ENCODE data around the gene F2. TPM values are rescaled to one million over a fixed set of nuclear protein-coding genes. Genes with fewer than 3 reads are reported as not detected.
A peak's percentile ranks its signal among the peaks of the same experiment; 100 is the strongest.

The F2 gene
- total RNA-seq, 6 experiments from 2014 or later = 825 to 1,339 (median 1,089) TPM

DNA sequence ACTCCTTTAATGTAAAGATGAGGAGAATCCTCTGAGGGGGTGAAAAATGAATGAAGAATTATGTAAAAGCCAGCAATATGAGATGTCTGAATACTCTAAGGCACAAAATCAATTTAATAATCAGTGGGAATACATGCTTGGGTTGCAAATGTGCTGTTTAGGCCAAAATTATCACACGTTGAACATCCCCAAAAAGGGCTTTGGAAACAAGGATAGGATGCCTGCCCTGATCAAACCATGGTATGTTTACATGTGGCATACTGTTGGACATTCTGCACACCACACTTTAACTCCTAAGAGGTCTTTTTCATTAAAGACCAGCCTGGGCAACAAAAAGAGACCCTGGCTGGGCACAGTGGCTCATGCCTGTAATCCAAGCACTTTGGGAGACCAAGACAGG is 26.3 kb downstream of the F2 start:
- H3K4me1 ChIP-seq = no peaks in the 10 kb centered on the region
- DNase-seq (no peak), ATAC-seq (peak; percentile 3 to 22 (median 12))
- intact Hi-C loops (cut with DNase I) = no loop called here
- H3K4me3 ChIP-seq = no peak overlapping the region
- no peaks in the 10 kb centered on the region for H3K27me3 ChIP-seq
- 47% methylated on average over 1 of the region's 1 CpG for WGBS (ENCODE audit: insufficient coverage, low coverage, low lambda C conversion rate, missing lambda C conversion rate)
- H3K36me3 ChIP-seq = peaks cover 7 to 56% (median 27%) of the 10 kb centered on the region in 4 donors
- H3K27ac ChIP-seq = no peak overlapping the region
- TF ChIP-seq POLR2A (IDR thresholded peaks at IDR 0.05) = peak; percentile 28
- TF ChIP-seq, protein P1, sequence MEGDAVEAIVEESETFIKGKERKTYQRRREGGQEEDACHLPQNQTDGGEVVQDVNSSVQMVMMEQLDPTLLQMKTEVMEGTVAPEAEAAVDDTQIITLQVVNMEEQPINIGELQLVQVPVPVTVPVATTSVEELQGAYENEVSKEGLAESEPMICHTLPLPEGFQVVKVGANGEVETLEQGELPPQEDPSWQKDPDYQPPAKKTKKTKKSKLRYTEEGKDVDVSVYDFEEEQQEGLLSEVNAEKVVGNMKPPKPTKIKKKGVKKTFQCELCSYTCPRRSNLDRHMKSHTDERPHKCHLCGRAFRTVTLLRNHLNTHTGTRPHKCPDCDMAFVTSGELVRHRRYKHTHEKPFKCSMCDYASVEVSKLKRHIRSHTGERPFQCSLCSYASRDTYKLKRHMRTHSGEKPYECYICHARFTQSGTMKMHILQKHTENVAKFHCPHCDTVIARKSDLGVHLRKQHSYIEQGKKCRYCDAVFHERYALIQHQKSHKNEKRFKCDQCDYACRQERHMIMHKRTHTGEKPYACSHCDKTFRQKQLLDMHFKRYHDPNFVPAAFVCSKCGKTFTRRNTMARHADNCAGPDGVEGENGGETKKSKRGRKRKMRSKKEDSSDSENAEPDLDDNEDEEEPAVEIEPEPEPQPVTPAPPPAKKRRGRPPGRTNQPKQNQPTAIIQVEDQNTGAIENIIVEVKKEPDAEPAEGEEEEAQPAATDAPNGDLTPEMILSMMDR (IDR thresholded peaks at IDR 0.05) = no peak
- no peaks in the 10 kb centered on the region for H3K9me3 ChIP-seq

DNA sequence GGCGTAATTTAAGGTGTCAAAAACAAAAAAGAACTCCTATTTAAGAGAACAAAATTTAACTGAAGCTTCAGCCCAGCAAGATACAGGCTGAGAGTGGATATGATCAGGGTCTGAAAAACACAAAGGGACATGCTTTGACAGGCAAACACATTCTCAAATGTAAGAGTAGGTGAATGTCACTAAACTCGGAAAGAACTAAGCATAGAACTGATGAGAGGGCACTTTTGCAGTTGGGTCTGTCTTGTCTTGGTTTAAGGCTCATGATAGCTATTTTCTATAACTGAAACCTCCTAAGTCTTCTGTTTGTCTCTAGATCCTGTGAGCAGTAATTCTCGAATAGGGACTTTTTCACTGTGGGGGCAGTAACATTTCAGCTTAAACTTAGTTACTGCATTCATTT is 27.0 kb downstream of the F2 start:
- intact Hi-C loops (cut with DNase I) = no loop called here
- TF ChIP-seq, protein P1 (IDR thresholded peaks at IDR 0.05) = no peak
- no peak for TF ChIP-seq POLR2A (IDR thresholded peaks at IDR 0.05)
- no peaks in the 10 kb centered on the region for H3K4me1 ChIP-seq

DNA sequence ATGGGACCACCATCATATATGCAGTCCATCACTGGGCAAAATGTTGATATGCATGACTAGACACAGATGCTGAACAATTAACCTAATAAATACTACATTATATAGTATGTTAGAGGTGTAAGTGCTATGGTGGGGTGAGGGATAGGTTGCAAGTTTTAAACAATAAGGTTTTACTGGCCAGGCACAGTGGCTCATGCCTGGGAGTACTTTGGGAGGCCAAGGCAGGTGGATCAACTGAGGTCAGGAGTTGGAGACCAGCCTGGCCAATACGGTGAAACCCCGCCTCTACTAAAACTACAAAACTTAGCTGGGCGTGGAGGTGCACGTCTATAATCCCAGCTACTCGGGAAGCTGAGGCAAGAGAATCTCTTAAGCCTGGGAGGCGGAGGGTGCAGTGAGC is 28.1 kb downstream of the F2 start:
- 83% methylated on average over 5 of the region's 6 CpGs for WGBS (ENCODE audit: insufficient coverage, low coverage, low lambda C conversion rate, missing lambda C conversion rate)
- DNase-seq (no peak), ATAC-seq (peak in 2 of 4 donors; percentile 6 to 16)
- H3K9me3 ChIP-seq = no peaks in the 10 kb centered on the region
- H3K27ac ChIP-seq = no peak overlapping the region
- H3K4me3 ChIP-seq = no peak overlapping the region
- H3K36me3 ChIP-seq = peaks cover 5 to 51% (median 20%) of the 10 kb centered on the region in 4 donors
- H3K27me3 ChIP-seq = no peaks in the 10 kb centered on the region
- intact Hi-C loops (cut with DNase I) = no loop called here
- H3K4me1 ChIP-seq = no peaks in the 10 kb centered on the region
- no peak for TF ChIP-seq POLR2A (IDR thresholded peaks at IDR 0.05)
- TF ChIP-seq, protein P1 (IDR thresholded peaks at IDR 0.05) = no peak

More for the DNA sequence above, 27.0 kb downstream of the F2 start:
- 62% methylated on average over 3 of the region's 3 CpGs for WGBS (ENCODE audit: insufficient coverage, low coverage, low lambda C conversion rate, missing lambda C conversion rate)
- ATAC-seq (peak in 3 of 4 donors; percentile 3 to 37 (median 13)), DNase-seq (no peak)
- H3K4me3 ChIP-seq = no peak overlapping the region
- peak overlapping the region in 1 of 3 donors; percentile 18 for H3K27ac ChIP-seq
- H3K9me3 ChIP-seq = no peaks in the 10 kb centered on the region
- H3K27me3 ChIP-seq = no peaks in the 10 kb centered on the region
- H3K36me3 ChIP-seq = peaks cover 9 to 56% (median 24%) of the 10 kb centered on the region in 4 donors

DNA sequence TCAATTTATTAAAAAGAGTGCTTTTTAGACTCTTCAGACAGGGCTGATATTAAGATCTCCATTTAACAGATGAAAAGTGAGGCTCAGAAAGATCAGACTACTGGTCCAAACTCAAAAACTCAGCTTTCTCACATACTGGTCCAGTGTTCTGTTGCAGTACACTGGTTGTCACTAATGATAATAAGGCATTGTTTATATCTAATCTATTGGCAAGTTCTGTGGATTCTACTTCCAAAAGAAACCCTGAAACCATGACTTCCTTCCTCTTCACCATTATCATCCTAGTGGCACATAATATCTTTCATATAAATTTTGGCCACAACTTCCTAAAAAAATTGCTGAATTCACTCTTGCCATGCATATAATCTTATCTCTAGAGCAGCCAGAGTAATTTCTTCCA is 36.9 kb downstream of the F2 start:
- H3K9me3 ChIP-seq = no peaks in the 10 kb centered on the region
- H3K27ac ChIP-seq = no peak overlapping the region
- no peak for DNase-seq
- no peak overlapping the region for H3K4me3 ChIP-seq
- TF ChIP-seq, protein P1 (IDR thresholded peaks at IDR 0.05) = no peak
- TF ChIP-seq POLR2A (IDR thresholded peaks at IDR 0.05) = no peak
- H3K27me3 ChIP-seq = no peaks in the 10 kb centered on the region
- H3K4me1 ChIP-seq = no peaks in the 10 kb centered on the region
- intact Hi-C loops (cut with DNase I) = no loop called here
- H3K36me3 ChIP-seq = peaks cover 0 to 71% (median 27%) of the 10 kb centered on the region in 4 donors
- ATAC-seq = no peak

DNA sequence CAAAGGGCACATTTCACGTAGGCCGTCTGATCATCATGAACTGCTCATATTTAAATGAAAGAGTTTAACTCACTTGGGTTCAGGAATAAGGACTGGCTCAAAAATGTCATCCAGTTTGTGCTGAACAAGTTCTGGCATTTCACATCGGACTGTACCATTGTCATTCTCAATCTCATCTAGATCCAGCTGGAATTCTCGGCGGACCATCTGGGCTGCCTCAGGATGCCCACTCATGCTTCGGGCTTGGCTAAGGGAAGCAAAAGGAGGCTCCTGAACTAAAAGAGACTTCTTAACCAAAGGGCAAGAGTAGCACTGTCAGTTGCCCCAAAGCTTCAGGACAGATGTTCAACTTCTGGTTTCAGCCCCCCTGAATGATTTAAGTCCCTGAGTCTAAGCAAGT is 40.2 kb downstream of the F2 start:
- DNase-seq (no peak), ATAC-seq (no peak)
- intact Hi-C loops (cut with DNase I) = no loop called here
- TF ChIP-seq, protein P1 (IDR thresholded peaks at IDR 0.05) = no peak
- no peak for TF ChIP-seq POLR2A (IDR thresholded peaks at IDR 0.05)
- H3K9me3 ChIP-seq = no peaks in the 10 kb centered on the region
- H3K36me3 ChIP-seq = peaks cover 0 to 74% (median 25%) of the 10 kb centered on the region in 4 donors
- no peaks in the 10 kb centered on the region for H3K4me1 ChIP-seq
- 91% methylated on average over 3 of the region's 6 CpGs for WGBS (ENCODE audit: insufficient coverage, low coverage, low lambda C conversion rate, missing lambda C conversion rate)
- no peak overlapping the region for H3K4me3 ChIP-seq
- H3K27me3 ChIP-seq = no peaks in the 10 kb centered on the region
- H3K27ac ChIP-seq = no peak overlapping the region
